NCI-H2171 treated with DMSO at 0.1 percent for 48 hours (cell line): ENCODE data around the gene HOXA3.

Experiments used
- DNase-seq: peaks from one replicate; lab custom pipeline; 2025; lab: John Stamatoyannopoulos, UW

The HOXA3 gene

DNA sequence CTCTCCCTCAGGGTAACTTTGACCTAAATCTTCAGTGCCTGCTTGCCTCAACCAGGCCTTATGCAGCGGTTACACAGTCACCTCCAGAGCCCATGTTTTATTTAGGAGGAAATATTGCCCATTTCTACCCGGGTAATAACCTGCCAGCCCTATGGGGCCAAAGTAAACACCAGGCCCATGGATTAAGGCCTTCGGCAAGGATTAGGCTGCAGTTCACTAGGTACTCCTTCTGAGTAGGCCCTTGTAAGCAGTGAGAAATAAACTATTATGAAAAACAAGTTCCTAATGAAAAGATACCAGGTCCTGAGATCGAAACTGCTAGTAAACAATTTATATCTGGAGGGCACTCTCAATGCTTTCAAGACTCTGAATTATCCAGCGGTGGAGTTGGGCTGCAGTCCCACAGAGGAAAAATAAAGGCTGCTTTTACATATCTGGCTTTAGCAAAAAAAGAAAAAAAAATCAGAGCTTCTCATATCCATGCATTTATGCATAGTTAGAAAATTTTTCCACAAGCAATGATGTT, 25.5 kb upstream of the HOXA3 start:
- DNase-seq: no peak

DNA sequence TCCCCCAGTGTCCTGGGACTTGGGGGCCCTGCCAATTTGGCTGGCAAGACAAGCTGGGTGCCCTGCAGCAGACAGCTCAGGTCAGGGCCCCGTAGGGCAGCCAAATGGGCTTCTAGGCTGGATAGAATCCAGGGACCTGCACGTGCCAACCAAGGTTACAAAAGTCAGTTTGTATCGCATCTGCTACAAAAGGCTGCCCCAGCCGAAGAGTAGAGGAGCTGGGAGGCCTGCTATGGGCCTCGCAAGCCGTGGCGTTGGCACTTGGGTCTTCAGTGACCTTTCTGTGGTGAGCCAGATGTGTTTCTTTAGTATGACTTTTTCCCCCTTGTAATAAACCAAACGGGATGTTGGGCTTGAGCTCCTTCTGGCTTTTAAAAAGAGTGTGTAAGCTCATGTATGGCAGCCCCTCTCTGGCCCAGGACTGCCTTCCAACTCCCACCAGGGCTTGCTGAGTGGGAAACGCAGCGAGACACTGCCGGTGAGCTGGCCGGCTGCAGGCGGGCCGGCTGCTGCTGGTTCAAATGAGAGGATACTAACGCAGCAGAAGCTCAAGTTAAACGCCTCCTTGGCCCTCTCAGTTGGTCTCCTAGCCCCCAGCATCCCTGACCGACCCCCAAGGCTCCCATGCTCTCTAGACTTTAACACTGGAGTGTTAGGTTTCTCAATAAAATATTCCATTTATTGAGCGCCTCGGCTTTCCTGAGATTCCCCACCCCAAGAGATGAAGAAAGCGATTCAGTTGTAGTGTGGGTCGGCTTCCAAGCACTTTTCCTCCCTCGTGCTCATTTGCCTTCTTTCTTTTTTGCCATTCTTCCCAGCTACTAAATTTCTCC, 24.8 kb upstream of the HOXA3 start:
- DNase-seq: no peak

GRCh38 chr7:27176524-27176845, 24.1 kb upstream of the HOXA3 start:
- no peak for DNase-seq

DNA sequence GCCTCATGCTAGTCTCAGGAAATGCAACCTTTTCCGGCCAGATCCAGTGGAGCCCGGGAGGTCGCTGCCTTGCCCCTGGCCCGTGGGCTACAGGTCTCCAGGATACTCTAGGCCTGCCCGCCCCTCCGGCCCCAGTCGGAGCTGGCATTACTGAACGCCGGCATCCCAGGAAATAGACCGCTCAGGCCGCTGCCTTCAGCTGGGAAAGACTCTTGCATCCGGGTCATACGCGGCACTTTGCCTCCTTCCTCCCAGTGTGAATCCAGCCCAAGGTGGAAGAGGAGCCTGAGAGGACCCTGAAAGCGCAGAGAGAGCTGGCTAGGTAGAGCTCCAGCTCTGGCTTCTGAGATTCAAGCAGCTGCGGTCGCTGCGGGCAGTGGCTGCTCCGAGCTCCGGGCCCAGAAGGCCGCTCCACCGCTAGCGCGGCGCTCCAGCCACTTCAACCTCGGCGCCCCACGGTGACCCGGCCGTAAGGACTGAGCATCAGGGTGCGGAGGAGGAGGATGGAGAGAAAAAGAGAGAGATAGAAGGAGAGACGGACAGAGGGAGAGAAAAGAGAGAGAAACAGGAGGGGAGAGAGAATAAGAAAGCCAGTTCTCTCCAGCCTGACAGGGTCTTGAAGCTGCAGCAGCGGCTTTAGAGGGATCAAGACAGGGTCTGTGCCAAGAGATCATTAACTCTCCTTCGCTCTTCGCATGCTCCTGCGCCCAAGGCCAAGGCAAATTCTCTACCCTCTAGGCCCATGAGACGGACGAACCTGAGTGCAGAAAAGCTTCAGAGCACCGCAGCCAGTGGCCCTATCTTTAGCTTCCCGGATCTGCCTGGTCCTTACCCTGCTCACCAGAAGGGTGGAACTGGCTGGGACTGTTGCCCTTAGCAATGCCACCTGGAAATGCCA, 23.5 kb upstream of the HOXA3 start:
- DNase-seq: no peak

DNA sequence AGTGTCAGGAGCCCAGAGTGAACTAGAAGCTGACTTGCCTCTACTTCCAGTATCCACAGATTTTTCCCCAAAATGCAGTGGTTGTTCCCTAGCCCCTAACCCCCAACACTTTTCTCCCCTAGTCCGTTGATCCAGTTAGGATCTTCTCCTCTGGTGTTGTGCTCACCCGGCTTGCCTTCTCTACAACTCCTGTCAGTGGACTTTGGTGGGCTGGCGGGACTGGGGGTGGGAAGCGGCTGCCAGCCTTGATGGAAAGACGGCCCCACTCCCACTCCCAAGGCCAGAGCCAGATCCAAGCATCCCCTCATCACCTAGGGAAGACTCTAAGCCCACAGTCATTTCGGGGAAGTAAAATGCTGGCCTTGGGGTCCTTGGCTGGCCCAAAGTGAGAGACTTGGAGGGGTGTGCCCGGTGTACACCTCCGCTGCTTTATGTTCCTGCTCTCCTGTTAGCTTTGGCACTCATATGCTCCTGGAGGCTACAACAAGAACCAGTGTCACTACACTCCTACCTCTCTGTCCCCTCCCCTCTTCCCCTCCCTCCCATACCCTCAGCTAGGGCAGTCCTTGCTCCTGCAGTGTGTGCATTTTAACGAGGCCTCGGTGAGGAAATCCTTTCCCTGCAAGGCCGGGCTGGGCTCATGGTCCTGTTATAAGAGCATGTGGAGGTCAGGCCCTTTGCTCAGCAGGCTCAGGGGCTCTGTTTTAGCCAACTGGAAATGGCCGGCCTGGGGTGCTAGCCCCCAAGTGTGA, 22.7 kb upstream of the HOXA3 start:
- DNase-seq: no peak

DNA sequence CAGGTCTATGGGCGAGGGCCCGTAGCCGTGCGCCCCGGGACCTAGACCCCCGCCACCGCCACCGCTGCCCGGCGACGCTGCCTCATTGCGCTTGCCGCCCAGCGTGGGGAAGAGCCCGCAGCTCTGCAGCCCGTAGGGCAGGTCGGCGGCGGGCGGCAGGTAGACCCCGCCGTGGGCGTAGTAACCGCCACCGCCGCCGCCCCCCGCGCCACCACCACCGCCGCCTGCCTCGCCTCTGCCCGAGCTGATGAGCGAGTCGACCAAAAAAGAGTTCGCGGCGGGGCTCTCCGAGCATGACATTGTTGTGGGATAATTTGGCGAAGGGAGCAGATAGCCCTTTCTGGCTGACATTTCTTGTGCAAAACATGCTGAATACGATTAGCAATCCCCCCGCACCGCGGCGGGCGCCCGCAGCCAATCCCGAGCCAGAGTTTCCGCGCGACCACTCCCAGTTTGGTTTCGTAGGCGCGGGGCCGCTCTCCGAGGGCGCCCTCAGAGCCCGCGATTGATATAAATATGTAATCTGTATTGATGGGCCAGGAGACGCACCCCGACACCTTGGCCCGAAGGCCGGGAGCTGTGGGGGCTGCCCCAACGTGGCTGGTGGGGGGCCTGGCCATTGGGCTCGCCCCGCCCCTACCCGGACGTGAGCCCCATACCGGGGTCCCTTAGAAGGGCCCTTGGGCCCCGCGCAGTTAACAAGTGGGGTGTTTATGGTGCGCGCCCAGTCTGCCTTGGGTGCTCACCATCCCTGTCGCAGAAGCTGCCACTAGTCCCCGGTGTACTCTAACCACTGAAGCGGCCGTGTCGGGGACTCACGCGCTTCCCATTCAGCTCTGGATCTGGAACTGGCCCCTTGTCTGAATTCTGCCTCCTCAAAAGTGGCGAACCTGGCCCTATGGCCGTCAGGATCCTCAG, 21.8 kb upstream of the HOXA3 start, which contains the start of gene HOXA10:
TSS of gene HOXA10 (minus strand) at position 365 of the 918 bp plus-strand sequence. CDS start at position 351, 14 bp downstream.
- peak; percentile 41 for DNase-seq

- DNase-seq: peak; percentile 42
These were observed 21.1 kb upstream of the HOXA3 start for GRCh38 chr7:27173511-27173955.

GRCh38 chr7:27172823-27173510, 20.6 kb upstream of the HOXA3 start:
- peak; percentile 52 for DNase-seq

DNA sequence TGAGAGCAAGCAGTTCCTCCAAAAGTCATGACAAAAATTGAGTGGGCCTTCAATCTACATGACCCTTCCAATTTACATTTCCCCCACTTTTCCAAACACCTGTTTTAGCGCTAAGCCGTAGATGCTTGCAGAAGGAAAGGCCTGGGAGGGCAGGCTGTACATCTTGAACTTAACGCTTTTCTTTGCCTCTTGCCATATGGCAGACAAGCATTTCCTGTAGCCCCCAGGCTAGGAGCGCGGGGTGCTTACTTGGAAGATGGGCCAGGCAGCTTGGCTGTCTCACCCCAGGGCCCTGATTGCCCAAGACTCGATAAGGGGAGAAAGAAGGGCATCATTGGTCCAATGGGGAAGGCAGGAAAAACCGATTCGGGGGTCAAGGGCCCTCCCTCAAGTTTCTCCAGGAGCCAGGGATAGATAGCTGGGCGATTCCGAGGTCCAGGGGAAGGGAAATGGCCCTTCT, 20.0 kb upstream of the HOXA3 start:
- peak; percentile 18 for DNase-seq

GRCh38 chr7:27171637-27172314, 19.4 kb upstream of the HOXA3 start:
- DNase-seq: no peak

GRCh38 chr7:27171325-27171636, 18.9 kb upstream of the HOXA3 start:
- DNase-seq: no peak

DNA sequence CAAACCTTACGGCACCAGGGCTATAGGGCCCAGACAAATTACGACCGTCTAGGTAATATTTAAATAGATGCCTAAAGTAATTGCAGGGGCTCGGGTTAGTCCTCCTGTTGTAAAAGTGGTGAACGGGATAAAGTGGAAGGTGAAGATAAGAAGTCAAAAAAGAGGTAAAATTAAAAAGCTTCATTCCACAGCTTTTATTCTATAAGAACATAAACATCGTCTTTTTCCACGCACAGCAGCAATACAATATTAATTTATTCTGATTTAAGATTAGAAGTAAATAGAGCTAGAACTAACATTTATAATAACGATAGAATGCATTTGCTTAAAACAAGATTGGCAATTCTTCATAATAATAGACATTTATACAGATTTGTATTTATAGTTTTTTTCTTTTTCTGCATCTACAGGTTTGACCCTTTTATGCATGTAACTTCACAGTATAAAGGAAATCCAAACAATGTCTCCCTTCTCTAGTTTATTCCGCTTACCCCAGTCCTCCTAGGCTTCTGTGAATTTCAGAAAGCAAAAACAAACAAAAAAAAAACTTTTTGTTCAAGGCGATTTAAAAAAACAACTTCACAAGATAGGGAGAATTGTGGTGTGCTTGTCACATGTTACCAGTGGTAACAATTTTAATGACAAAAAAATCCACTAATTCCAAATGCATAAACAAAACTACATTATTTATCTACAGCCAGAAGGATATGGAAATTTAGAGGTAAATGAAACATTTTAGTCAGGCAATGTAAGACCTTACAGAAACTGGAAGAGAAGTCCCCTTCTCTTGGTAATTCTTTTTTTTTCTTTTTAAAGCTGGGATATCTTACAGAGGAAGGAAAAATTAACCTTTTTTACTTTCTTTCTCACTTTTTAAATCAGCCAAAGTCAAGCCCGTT, 18.3 kb upstream of the HOXA3 start:
- DNase-seq: no peak

DNA sequence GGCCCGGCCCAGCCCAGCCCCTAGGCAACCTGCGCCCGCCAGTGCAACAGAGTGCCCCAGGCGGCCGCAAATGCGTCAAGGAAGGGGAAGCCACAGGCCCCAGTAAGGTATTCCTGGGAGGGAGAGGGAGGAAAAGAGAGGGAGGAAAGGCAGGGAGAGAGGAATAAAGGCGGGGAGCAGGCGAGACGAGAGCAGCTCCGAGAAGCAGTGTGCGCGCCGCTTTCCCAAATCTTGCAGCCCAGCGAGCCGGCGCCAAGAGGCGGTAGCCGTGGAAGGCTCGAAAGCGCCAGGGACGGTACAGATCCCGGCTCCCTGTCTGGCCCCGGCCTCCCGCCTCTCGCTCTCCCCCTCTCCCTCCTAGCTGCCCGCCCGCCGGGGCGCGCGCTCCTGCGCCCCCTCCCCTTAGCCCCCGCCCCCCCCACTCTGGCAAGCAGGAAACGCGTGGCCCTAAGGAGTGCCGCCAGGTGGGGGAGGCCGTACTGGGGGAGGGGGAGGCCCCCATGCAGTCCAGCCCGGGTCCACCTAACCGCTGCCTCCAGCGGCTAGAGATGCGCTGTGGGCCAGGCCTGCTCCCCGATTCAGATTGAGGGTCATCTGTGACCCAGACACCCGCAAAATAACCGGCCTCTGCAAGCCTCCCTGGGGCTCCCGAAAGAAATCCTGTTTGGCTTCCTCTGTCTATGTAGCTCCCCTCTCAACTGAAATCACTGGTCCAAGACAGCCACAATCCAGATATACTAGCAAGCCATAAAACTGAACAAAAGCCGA, 17.5 kb upstream of the HOXA3 start:
- peak; percentile 56 for DNase-seq

DNA sequence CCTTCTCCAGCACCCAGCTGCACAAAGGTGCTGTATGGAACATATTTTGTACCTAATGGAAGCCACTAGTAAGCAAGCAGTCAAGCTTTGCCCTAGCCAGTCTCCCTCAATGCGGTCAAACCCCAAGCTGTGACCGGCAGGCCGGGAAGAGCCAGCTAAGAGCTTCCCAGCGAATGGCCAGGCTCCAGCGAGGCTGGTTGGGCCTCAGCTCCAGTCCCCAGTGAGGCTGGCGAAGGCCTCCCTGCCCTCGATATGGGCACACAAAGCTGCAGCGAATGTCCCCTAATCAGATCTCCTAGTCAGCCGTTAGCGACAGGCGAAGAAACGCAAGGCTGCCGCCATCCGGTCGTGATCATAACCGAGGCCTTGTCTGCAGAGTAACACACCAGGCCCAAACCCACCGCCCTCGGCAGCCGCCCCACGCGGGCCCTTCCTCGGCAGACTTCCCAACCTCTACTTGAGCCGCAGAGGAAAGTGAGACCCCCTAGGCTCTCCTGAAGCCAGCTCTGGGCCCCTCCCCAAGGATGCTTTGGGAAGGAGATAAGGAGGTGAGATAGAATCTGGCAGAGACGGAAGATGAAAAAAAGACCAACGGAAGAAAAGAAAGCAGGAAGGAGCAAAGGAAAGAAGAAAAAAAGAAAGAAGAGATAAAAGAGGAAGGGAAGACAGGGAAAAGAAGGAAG, 16.0 kb upstream of the HOXA3 start:
- peak; percentile 68 for DNase-seq

- DNase-seq: no peak
These were observed 15.5 kb upstream of the HOXA3 start for GRCh38 chr7:27167916-27168264.

DNA sequence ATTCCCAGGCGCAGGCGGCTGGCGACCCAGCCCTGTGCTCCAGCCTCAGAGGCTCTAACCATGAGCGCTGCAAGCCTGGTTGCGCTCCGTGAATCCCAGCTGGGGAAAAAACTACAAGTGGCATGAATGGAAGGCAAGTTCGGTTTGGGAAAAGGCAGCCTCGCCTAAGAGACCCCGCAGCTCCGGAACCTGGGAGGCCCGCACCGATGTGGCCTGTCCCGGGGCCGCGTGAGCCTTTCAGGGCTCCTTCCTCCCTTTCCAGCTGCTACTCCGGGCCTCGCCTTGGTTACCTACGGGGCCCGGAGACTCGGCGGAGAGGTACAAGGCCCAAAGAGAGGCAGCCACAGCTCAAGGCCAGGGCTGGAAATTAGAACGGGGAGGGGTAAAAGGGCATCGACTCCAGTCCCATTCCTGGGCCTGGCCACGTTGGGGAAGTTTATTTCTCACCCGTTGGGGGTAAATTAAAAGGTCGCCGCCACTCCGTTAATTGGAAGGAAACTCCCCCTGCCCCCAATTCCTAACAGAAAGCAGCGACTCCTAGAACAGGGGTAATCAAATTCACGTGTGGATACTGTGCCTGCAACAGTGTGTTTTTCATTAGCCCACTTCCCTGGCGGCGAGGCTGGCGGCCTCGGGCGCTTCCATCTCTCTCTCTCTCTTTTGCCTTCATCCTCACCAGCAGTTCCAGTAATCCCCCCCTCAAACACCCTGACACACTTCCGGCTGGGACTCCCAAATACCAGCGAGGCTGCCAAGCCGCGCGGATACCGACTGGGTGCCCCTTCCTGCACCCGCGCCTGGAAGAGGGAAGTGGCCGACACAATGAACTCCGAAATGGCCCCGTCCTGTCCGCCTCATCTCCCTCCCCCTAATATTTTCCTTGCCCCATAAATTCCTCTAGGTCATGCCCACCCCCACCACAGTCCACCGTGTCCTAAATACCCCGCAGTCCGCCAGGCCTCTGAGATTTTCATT, 14.4 kb upstream of the HOXA3 start:
- DNase-seq: no peak
